ENCODE data around the gene AIPL1. TPM values are rescaled to one million over a fixed set of nuclear protein-coding genes. Genes with fewer than 3 reads are reported as not detected.

Gene AIPL1
- total and polyA plus RNA-seq, 8 donors = 0.04 TPM; not detected in 7

GRCh38 chr17:6426356-6427101, 8.4 kb downstream of the AIPL1 start:
- FAIRE-seq = no peak
- no peak for ATAC-seq
- H3K27ac ChIP-seq = no peak overlapping the region
- no peaks in the 10 kb centered on the region for H3K36me3 ChIP-seq
- 50 to 67% methylated on average over 25 of the region's 25 CpGs for WGBS, 2 donors
- no peaks in the 10 kb centered on the region for H3K9me3 ChIP-seq
- DNase-seq = no peak
- no peak overlapping the region for H3K4me3 ChIP-seq
- TF ChIP-seq CTCF (IDR thresholded peaks at IDR 0.05) = no peak
- no peaks in the 10 kb centered on the region for H3K4me1 ChIP-seq
- intact Hi-C loops (cut with DNase I) = loop anchor here in 1 of 3 donors (10.0 kb wide), 1 partner anchor 842 kb away; the partner anchor contains the start of gene NLRP1
- H3K27me3 ChIP-seq = no peaks in the 10 kb centered on the region

- Histone ChIP-seq H3K9me3 (no peaks in the 10 kb centered on the region), H3K36me3 (no peaks in the 10 kb centered on the region), H3K4me3 (no peak overlapping the region), H3K4me1 (no peaks in the 10 kb centered on the region), H3K27me3 (no peaks in the 10 kb centered on the region), H3K27ac (no peak overlapping the region)
- ATAC-seq = no peak
- TF ChIP-seq CTCF (IDR thresholded peaks at IDR 0.05) = no peak
- WGBS, 2 donors = 72 to 80% methylated on average over 18 of the region's 18 CpGs
- intact Hi-C loops (cut with DNase I) = loop anchor here in 1 of 3 donors (10.0 kb wide), 1 partner anchor 841 kb away; the partner anchor contains the start of gene NLRP1
- no peak for FAIRE-seq
- no peak for DNase-seq
Measured at GRCh38 chr17:6425407-6425806, 9.5 kb downstream of the AIPL1 start.

GRCh38 chr17:6423931-6424330, 11.0 kb downstream of the AIPL1 start:
- FAIRE-seq (no peak), ATAC-seq (no peak), DNase-seq (no peak)
- H3K9me3 ChIP-seq = no peaks in the 10 kb centered on the region
- H3K27me3 ChIP-seq = no peaks in the 10 kb centered on the region
- no peaks in the 10 kb centered on the region for H3K4me1 ChIP-seq
- H3K4me3 ChIP-seq = no peak overlapping the region
- TF ChIP-seq CTCF (IDR thresholded peaks at IDR 0.05) = no peak
- no peak overlapping the region for H3K27ac ChIP-seq
- intact Hi-C loops (cut with DNase I) = loop anchor here (2.0 to 10.0 kb wide), 3 partner anchors 835 to 839 kb away; partner anchors contain the start of gene NLRP1 (in 1 of the 3)
- no peaks in the 10 kb centered on the region for H3K36me3 ChIP-seq
- 35 to 48% methylated on average over 14 of the region's 14 CpGs for WGBS, 2 donors

- WGBS, 2 donors = 38 to 44% methylated on average over 10 to 13 of the region's 13 CpGs
- no peak for ATAC-seq
- no peak for FAIRE-seq
Measured at GRCh38 chr17:6422654-6423241, 12.2 kb downstream of the AIPL1 start.

More at GRCh38 chr17:6422654-6423241, 12.2 kb downstream of the AIPL1 start:
- no peak for DNase-seq
- H3K4me1 ChIP-seq = no peaks in the 10 kb centered on the region
- no peaks in the 10 kb centered on the region for H3K27me3 ChIP-seq
- H3K27ac ChIP-seq = no peak overlapping the region
- H3K9me3 ChIP-seq = no peaks in the 10 kb centered on the region
- H3K4me3 ChIP-seq = no peak overlapping the region
- H3K36me3 ChIP-seq = no peaks in the 10 kb centered on the region
- TF ChIP-seq CTCF (IDR thresholded peaks at IDR 0.05) = no peak
- intact Hi-C loops (cut with DNase I) = loop anchor here (2.0 to 10.0 kb wide), 3 partner anchors 834 to 838 kb away; partner anchors contain the start of gene NLRP1 (in 1 of the 3)

Data from pancreas (tissue), 10 donors.